ENCODE measurements around the gene SALL3. TPM values are rescaled to one million over a fixed set of nuclear protein-coding genes. Genes with fewer than 3 reads are reported as not detected.

SALL3 gene
- total and polyA plus RNA-seq, 2 of the 13 experiments (the other 11 are each of a cell fraction or from before 2014, with no cell fraction given) = not detected

DNA sequence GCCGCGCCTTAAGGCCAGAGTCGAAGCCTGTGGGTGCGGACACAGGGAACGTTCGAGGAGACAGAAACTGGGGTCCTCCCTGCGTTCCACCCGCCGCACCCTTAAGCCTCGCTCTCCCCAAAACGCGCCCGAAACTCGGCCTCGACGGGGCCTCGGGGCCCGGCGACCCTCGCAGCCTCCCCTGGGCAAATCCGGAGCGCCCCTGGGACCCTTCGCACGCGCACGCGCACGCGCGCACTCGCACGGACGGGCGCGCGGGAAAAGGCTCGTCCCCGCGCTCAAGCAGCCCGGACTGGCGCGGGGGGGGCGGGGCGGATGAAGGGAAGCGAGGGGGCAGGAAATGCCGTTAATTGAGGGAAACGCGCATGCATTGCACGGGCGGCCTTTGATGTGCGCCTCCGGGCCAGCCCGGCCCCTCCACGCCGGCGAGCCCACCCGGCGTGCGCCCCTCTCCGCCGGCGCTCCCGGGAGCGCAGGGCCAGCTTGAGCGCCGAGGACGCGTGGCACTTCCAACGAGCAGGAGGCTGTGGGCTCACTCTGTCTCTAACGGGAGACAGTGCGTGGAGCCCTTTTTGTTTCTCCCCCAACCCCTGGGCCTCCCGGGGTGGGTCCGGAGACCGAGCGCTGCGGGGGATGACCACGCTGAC lies 5.4 kb upstream of the SALL3 start:
- TF ChIP-seq ZNF629 (CRISPR knock-in tag; conservative IDR thresholded peaks at IDR 0.05) (no peak), KLF16 (CRISPR knock-in tag; IDR thresholded peaks at IDR 0.05) (no peak), ZNF724P (CRISPR knock-in tag; IDR thresholded peaks at IDR 0.05; ENCODE audit: borderline replicate concordance) (no peak), NFRKB (IDR thresholded peaks at IDR 0.05) (no peak), SMARCE1 (IDR thresholded peaks at IDR 0.05; ENCODE audit: borderline replicate concordance) (no peak), AKAP8 (CRISPR knock-in tag; IDR thresholded peaks at IDR 0.05) (no peak), BRCA1 (CRISPR knock-in tag; IDR thresholded peaks at IDR 0.05) (no peak), ZFP62 (CRISPR knock-in tag; IDR thresholded peaks at IDR 0.05) (no peak), GTF2F1 (IDR thresholded peaks at IDR 0.05; ENCODE audit: low read length) (no peak), YEATS2 (CRISPR knock-in tag; IDR thresholded peaks at IDR 0.05; ENCODE audit: borderline replicate concordance) (no peak), PRMT3 (CRISPR knock-in tag; IDR thresholded peaks at IDR 0.05; ENCODE audit: borderline replicate concordance, low read depth) (no peak), ZNF234 (CRISPR knock-in tag; conservative IDR thresholded peaks at IDR 0.05) (no peak), SIX1 (CRISPR knock-in tag; IDR thresholded peaks at IDR 0.05; ENCODE audit: borderline replicate concordance) (no peak), ZNF605 (CRISPR knock-in tag; IDR thresholded peaks at IDR 0.05) (no peak), NBN (conservative IDR thresholded peaks at IDR 0.05) (no peak)
- TF ChIP-seq, protein P1, sequence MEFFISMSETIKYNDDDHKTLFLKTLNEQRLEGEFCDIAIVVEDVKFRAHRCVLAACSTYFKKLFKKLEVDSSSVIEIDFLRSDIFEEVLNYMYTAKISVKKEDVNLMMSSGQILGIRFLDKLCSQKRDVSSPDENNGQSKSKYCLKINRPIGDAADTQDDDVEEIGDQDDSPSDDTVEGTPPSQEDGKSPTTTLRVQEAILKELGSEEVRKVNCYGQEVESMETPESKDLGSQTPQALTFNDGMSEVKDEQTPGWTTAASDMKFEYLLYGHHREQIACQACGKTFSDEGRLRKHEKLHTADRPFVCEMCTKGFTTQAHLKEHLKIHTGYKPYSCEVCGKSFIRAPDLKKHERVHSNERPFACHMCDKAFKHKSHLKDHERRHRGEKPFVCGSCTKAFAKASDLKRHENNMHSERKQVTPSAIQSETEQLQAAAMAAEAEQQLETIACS (CRISPR knock-in tag; IDR thresholded peaks at IDR 0.05) = no peak
- intact Hi-C loops (cut with micrococcal nuclease; ENCODE audit: unreplicated experiment) = no loop called here

More for the DNA sequence above, 5.4 kb upstream of the SALL3 start:
- Histone ChIP-seq H4K20me1 (ENCODE audit: insufficient read depth, low read length) (no peaks in the 10 kb centered on the region), H2AFZ (ENCODE audit: low read length) (no peak overlapping the region), H3K36me3 (replicated peaks in 1 of 2; ENCODE audit: control insufficient read depth in 1 of 2, insufficient read depth in 2 of 2, low read length in 2 of 2) (no peaks in the 10 kb centered on the region), H3K4me3 (replicated peaks in 1 of 3; ENCODE audit: insufficient read depth in 1 of 3, low read depth in 2 of 3, low read length in 3 of 3) (no peak overlapping the region), H3K4me1 (ENCODE audit: insufficient read depth, low read length) (no peaks in the 10 kb centered on the region), H3K79me2 (ENCODE audit: insufficient read depth, low read length) (no peaks in the 10 kb centered on the region), H3K4me2 (ENCODE audit: low read depth, low read length) (no peak overlapping the region), H3K9ac (ENCODE audit: insufficient read depth, low read depth, low read length) (no peak overlapping the region), H3K27ac (ENCODE audit: extremely low read length, insufficient read depth, low read length) (no peak overlapping the region), H3K9me3 (ENCODE audit: low read length) (no peaks in the 10 kb centered on the region), H3K27me3 (ENCODE audit: control insufficient read depth in 1 of 2, insufficient read depth in 2 of 2, low read length in 2 of 2) (peaks cover 0 to 33% of the 10 kb centered on the region in 2 experiments; a peak in 2 of 5 replicates)
- in situ Hi-C loops (cut with HindIII; ENCODE audit: extremely low pct_ligation_motif_present, low pct_unique_long_range_greater_than_20kb) = no loop called here
- WGBS (ENCODE audit: low lambda C conversion rate) = 84% methylated on average over 48 of the region's 77 CpGs
- ATAC-seq (no peak), FAIRE-seq (no peak), DNase-seq (ENCODE audit: low spot score) (no peak)
- CTCF ChIA-PET (ENCODE audit: low intra/inter-chr PET ratio, low total read pairs) = no interaction called here
- POLR2A ChIA-PET = no interaction called here
- no TSS peak for BruUV-seq (replicated peaks)
